ENCODE measurements around the gene PTPRG.

DNA sequence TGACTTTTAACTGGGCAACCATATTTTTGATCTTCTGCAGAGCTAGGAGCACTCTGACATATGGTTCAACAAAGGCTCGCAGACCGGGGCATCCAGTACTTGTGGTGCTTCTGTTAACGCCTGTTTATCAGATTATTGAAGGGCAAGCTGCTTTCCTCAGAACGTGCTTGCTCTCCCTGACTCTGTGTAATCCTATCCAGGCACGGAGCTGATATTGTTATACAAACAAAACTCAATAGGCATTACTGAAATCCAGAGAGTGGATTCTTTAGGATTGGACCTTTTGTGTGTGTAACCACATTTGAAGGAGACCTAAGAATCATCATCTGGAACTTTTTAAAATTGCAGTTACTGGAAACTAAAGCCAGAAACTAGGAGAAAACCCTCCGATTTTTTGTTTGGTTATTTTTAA is 246.5 kb downstream of the PTPRG start:
- TF ChIP-seq CTCF (conservative IDR thresholded peaks at IDR 0.05; ENCODE audit: low read depth, low read length) = no peak
- TF ChIP-seq EZH2 (IDR thresholded peaks at IDR 0.05; ENCODE audit: low read length, unreplicated experiment) = no peak

Data from PC-3 (cell line).